Liver (tissue), 9 donors: ENCODE data around the gene RGPD4. TPM values are rescaled to one million over a fixed set of nuclear protein-coding genes. Genes with fewer than 3 reads are reported as not detected.

Source experiments
- DNase-seq: peaks from one replicate; pipeline ENCODE4 v3.0.0-alpha.2; 2017; ENCODE audit warnings: low spot score
- H3K27ac ChIP-seq, 2 donors: one replicate each; pipeline ENCODE4 v1.7.0; 2013; ENCODE audit warnings: inconsistent platforms in 2 of 2, low read length in 2 of 2, control low read depth in 1 of 2, low read depth in 1 of 2, mild to moderate bottlenecking in 1 of 2
- H3K27me3 ChIP-seq, 4 donors: one replicate each; pipeline versions ENCODE4 v1.6.1 to v1.7.0; 2013; ENCODE audit warnings: low read length in 3 of 4, inconsistent platforms in 1 of 4, mild to moderate bottlenecking in 1 of 4, moderate library complexity in 1 of 4; ENCODE audit not compliant: control insufficient read depth in 4 of 4, insufficient read depth in 4 of 4
- H3K36me3 ChIP-seq, 4 donors: one replicate each; pipeline versions ENCODE4 v1.6.1 to v1.7.0; 2013; ENCODE audit warnings: low read length in 3 of 4, mild to moderate bottlenecking in 3 of 4, low read depth in 1 of 4, moderate library complexity in 1 of 4; ENCODE audit not compliant: control insufficient read depth in 4 of 4, insufficient read depth in 3 of 4
- H3K4me1 ChIP-seq, 4 donors: one replicate each; pipeline versions ENCODE4 v1.6.1 to v1.7.0; 2013; ENCODE audit warnings: low read length in 3 of 4, mild to moderate bottlenecking in 3 of 4, moderate library complexity in 1 of 4; ENCODE audit not compliant: control insufficient read depth in 4 of 4, insufficient read depth in 4 of 4
- H3K4me3 ChIP-seq, 3 donors: one replicate each; pipeline versions ENCODE4 v1.6.1 to v1.7.0; 2013; ENCODE audit warnings: low read length in 3 of 3, control low read depth in 1 of 3, low read depth in 1 of 3, mild to moderate bottlenecking in 1 of 3
- H3K9ac ChIP-seq, 2 donors: one replicate each; pipeline ENCODE4 v1.7.0; 2013; ENCODE audit warnings: low read length in 2 of 2, mild to moderate bottlenecking in 2 of 2, moderate library complexity in 2 of 2, control low read depth in 1 of 2, low read depth in 1 of 2
- H3K9me3 ChIP-seq, 4 donors: one replicate each; pipeline versions ENCODE4 v1.6.1 to v1.7.0; 2013; ENCODE audit warnings: low read length in 3 of 4; ENCODE audit not compliant: control insufficient read depth in 4 of 4
- EGR1 ChIP-seq, 2 donors: IDR thresholded peaks; 2 replicates each; pipeline ENCODE4 v1.6.1; 2016 to 2018; ENCODE audit warnings: antibody characterized with exemption in 2 of 2, low read depth in 2 of 2
- FOXA1 ChIP-seq: IDR thresholded peaks from 2 replicates; pipeline ENCODE4 v1.6.1; 2016; ENCODE audit warnings: antibody characterized with exemption
- FOXA2 ChIP-seq: IDR thresholded peaks from 2 replicates; pipeline ENCODE4 v1.6.1; 2016; ENCODE audit warnings: antibody characterized with exemption
- GABPA ChIP-seq, 2 donors: IDR thresholded peaks in 1 of 2; conservative IDR thresholded peaks in 1 of 2; 2 replicates each; pipeline ENCODE4 v1.6.1; 2016; ENCODE audit warnings: antibody characterized with exemption in 2 of 2, mild to moderate bottlenecking in 1 of 2, moderate library complexity in 1 of 2
- HNF4A ChIP-seq, 2 donors: conservative IDR thresholded peaks; 2 replicates each; pipeline ENCODE4 v1.6.1; 2016; ENCODE audit warnings: antibody characterized with exemption in 2 of 2, mild to moderate bottlenecking in 2 of 2
- JUND ChIP-seq, 2 donors: IDR thresholded peaks; 2 replicates each; pipeline ENCODE4 v1.6.1; 2016; ENCODE audit warnings: antibody characterized with exemption in 2 of 2
- NR2F2 ChIP-seq: IDR thresholded peaks from 2 replicates; pipeline ENCODE4 v1.6.1; 2016; ENCODE audit warnings: antibody characterized with exemption
- SP1 ChIP-seq: IDR thresholded peaks from 2 replicates; pipeline ENCODE4 v1.6.1; 2018; ENCODE audit warnings: antibody characterized with exemption, mild to moderate bottlenecking
- TAF1 ChIP-seq: conservative IDR thresholded peaks from 2 replicates; pipeline ENCODE4 v1.6.1; 2016; ENCODE audit warnings: antibody characterized with exemption, mild to moderate bottlenecking
- WGBS: extraction: QIAGEN DNeasy Blood & Tissue Kit; methylation state at CpG from one replicate; pipeline ENCODE4 v1.1.7; 2013; 5-methylcytosine and 5-hydroxymethylcytosine counted together
- polyA plus RNA-seq, 2 donors: library from polyadenylated mRNA; stranded (reverse) in 1 of 2; unstranded in 1 of 2; fragments of 200-250 nt in 1 of 2; fragments of >200 nt in 1 of 2; fragmentation: Nextera tagmentation in 1 of 2; extraction: Ambion mirVana in 1 of 2; gene quantifications; one replicate each; pipeline versions ENCODE4 v1.2.1 to v1.2.3, GENCODE V29; 2013 to 2015
- total RNA-seq, 2 donors: library from RNA; depleted of rRNA; stranded (reverse); fragments of >200 nt; gene quantifications; one replicate each; pipeline ENCODE4 v1.2.3, GENCODE V29; 2014
- TF ChIP-seq, protein P1 (sequence below): IDR thresholded peaks from 2 replicates; pipeline ENCODE4 v1.6.1; 2016; ENCODE audit warnings: antibody characterized with exemption, mild to moderate bottlenecking
- TF ChIP-seq, protein P2 (sequence below): fragments of 150-350 bp; IDR thresholded peaks from 2 replicates; pipeline ENCODE4 v1.5.1; 2017; ENCODE audit warnings: improper control_type of control experiment, low read depth, low read length; ENCODE audit not compliant: missing input control
- TF ChIP-seq, protein P3 (sequence below): IDR thresholded peaks from 2 replicates; pipeline ENCODE4 v1.6.1; 2016; ENCODE audit warnings: antibody characterized with exemption
- donor health status: healthy.
- donor health status: healthy.
- donor health status: healthy.
- donor health status: healthy.
- donor health status: healthy.

Gene RGPD4
- total and polyA plus RNA-seq, 4 donors = not detected

DNA sequence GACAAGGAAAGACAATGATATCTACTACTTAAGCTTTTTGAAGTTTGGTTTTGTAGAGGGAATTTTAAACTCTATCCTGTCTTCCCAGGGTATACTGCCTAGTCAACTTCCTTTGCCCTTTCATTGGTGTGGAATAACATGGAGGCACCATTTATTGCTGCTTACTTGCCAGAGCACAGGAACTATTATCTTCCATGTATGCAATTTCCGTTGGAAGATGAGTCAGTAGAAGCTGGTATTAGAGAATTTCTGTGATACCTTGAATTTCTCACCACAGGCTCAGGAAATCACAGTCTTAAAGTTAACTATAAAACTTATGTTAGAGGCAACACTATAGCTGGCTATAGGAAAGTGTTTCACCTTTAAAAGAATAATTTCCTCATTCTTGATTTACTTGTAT is 40.9 kb upstream of the RGPD4 start:
- H3K36me3 ChIP-seq = no peaks in the 10 kb centered on the region
- TF ChIP-seq, protein P1, sequence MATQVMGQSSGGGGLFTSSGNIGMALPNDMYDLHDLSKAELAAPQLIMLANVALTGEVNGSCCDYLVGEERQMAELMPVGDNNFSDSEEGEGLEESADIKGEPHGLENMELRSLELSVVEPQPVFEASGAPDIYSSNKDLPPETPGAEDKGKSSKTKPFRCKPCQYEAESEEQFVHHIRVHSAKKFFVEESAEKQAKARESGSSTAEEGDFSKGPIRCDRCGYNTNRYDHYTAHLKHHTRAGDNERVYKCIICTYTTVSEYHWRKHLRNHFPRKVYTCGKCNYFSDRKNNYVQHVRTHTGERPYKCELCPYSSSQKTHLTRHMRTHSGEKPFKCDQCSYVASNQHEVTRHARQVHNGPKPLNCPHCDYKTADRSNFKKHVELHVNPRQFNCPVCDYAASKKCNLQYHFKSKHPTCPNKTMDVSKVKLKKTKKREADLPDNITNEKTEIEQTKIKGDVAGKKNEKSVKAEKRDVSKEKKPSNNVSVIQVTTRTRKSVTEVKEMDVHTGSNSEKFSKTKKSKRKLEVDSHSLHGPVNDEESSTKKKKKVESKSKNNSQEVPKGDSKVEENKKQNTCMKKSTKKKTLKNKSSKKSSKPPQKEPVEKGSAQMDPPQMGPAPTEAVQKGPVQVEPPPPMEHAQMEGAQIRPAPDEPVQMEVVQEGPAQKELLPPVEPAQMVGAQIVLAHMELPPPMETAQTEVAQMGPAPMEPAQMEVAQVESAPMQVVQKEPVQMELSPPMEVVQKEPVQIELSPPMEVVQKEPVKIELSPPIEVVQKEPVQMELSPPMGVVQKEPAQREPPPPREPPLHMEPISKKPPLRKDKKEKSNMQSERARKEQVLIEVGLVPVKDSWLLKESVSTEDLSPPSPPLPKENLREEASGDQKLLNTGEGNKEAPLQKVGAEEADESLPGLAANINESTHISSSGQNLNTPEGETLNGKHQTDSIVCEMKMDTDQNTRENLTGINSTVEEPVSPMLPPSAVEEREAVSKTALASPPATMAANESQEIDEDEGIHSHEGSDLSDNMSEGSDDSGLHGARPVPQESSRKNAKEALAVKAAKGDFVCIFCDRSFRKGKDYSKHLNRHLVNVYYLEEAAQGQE = no peak
- TF ChIP-seq, protein P2, sequence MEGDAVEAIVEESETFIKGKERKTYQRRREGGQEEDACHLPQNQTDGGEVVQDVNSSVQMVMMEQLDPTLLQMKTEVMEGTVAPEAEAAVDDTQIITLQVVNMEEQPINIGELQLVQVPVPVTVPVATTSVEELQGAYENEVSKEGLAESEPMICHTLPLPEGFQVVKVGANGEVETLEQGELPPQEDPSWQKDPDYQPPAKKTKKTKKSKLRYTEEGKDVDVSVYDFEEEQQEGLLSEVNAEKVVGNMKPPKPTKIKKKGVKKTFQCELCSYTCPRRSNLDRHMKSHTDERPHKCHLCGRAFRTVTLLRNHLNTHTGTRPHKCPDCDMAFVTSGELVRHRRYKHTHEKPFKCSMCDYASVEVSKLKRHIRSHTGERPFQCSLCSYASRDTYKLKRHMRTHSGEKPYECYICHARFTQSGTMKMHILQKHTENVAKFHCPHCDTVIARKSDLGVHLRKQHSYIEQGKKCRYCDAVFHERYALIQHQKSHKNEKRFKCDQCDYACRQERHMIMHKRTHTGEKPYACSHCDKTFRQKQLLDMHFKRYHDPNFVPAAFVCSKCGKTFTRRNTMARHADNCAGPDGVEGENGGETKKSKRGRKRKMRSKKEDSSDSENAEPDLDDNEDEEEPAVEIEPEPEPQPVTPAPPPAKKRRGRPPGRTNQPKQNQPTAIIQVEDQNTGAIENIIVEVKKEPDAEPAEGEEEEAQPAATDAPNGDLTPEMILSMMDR = no peak
- TF ChIP-seq FOXA1 = no peak
- TF ChIP-seq NR2F2 = no peak
- no peak for TF ChIP-seq HNF4A (conservative IDR thresholded peaks at IDR 0.05)
- TF ChIP-seq SP1 = no peak
- no peaks in the 10 kb centered on the region for H3K4me1 ChIP-seq
- H3K9me3 ChIP-seq = no peaks in the 10 kb centered on the region
- no peak overlapping the region for H3K9ac ChIP-seq
- H3K27ac ChIP-seq = no peak overlapping the region
- 41% methylated on average over 1 of the region's 1 CpG for WGBS
- H3K4me3 ChIP-seq = no peak overlapping the region
- no peak for DNase-seq
- H3K27me3 ChIP-seq = peaks cover 0 to 2% (median 0%) of the 10 kb centered on the region in 4 donors

DNA sequence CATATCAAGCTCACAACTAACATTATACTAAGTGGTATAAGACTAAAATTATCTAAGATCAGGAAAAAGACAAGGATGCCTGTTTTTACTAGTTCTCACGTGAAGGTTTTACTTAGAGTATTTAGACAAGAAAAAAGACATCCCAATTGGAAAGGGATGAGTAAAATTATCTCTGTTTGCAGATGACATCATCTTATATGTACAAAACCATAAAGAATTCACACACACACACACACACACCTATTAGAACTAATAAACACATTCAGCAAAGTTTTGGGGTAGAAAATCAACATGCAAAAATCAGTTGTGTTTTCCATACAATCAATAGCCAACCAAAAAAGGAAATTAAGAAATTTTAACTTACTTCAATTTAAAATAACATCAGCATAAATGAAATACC is 35.9 kb upstream of the RGPD4 start:
- no peak overlapping the region for H3K9ac ChIP-seq
- H3K27me3 ChIP-seq = peaks cover 0 to 2% (median 0%) of the 10 kb centered on the region in 4 donors
- no peaks in the 10 kb centered on the region for H3K36me3 ChIP-seq
- H3K9me3 ChIP-seq = no peaks in the 10 kb centered on the region
- no peak overlapping the region for H3K27ac ChIP-seq
- H3K4me3 ChIP-seq = no peak overlapping the region
- TF ChIP-seq EGR1 (IDR thresholded peaks at IDR 0.05; ENCODE audit: low read depth in 2 of 2) (no peak), NR2F2 (no peak), FOXA1 (no peak), JUND (IDR thresholded peaks at IDR 0.05) (no peak), FOXA2 (no peak), GABPA (IDR thresholded peaks at IDR 0.05 in 1 of 2, conservative IDR thresholded peaks at IDR 0.05 in 1 of 2) (no peak), SP1 (no peak), TAF1 (no peak)
- TF ChIP-seq, protein P1 = no peak
- TF ChIP-seq, protein P3, sequence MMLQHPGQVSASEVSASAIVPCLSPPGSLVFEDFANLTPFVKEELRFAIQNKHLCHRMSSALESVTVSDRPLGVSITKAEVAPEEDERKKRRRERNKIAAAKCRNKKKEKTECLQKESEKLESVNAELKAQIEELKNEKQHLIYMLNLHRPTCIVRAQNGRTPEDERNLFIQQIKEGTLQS = no peak
- WGBS = 67% methylated on average over 1 of the region's 1 CpG
- H3K4me1 ChIP-seq = no peaks in the 10 kb centered on the region
- DNase-seq = no peak
